Ovary (tissue), 9 donors: ENCODE data around the gene EPS8L3. TPM values are rescaled to one million over a fixed set of nuclear protein-coding genes. Genes with fewer than 3 reads are reported as not detected.

Source experiments
- DNase-seq, 5 donors: peaks; one replicate each; pipeline ENCODE4 v3.0.0-alpha.2; 2019 to 2020
- H3K27ac ChIP-seq, 2 donors: fragments of 200-600 bp; one replicate each; pipeline versions ENCODE4 v1.5.1 to v1.8.0; 2019 to 2022
- H3K27me3 ChIP-seq: fragments of 200-600 bp; one replicate; pipeline ENCODE4 v1.8.0; 2022
- H3K36me3 ChIP-seq: fragments of 200-600 bp; sonication (generic); one replicate; pipeline ENCODE4 v1.5.1; 2019
- H3K4me1 ChIP-seq: one replicate; pipeline ENCODE4 v1.8.1; 2013; ENCODE audit warnings: mild to moderate bottlenecking, moderate library complexity; ENCODE audit not compliant: insufficient read depth
- H3K4me3 ChIP-seq: fragments of 200-600 bp; sonication (generic); one replicate; pipeline ENCODE4 v1.5.1; 2017
- H3K9me3 ChIP-seq, 2 donors: fragments of 200-600 bp in 1 of 2; sonication (generic) in 1 of 2; one replicate each; pipeline versions ENCODE4 v1.5.1 to v1.8.1; 2013 to 2019; ENCODE audit warnings: mild to moderate bottlenecking in 1 of 2, moderate library complexity in 1 of 2
- EP300 ChIP-seq: sonication (generic); formaldehyde crosslinking; IDR thresholded peaks from one replicate; pipeline ENCODE4 v1.6.1; 2017; ENCODE audit warnings: antibody characterized with exemption
- POLR2A ChIP-seq: fragments of 450-650 bp; IDR thresholded peaks from one replicate; pipeline ENCODE4 v1.6.1; 2017; ENCODE audit warnings: antibody characterized with exemption, mild to moderate bottlenecking, moderate library complexity
- WGBS, 3 donors: extraction: QIAGEN DNeasy Blood & Tissue Kit in 1 of 3; methylation state at CpG; one replicate each; pipeline versions ENCODE4 v1.1.5 to v1.1.7; 2013 to 2017; 5-methylcytosine and 5-hydroxymethylcytosine counted together
- intact Hi-C, 4 donors: fragments of 100-400 bp; cut with DNase I; formaldehyde crosslinking; loops; one replicate each; pipeline versions ENCODE4 v1.11.0 to v1.15.1; 2022 to 2023
- polyA plus RNA-seq, 2 donors: library from polyadenylated mRNA; stranded (reverse); fragments of 200-250 nt in 1 of 2; fragments of 350-450 nt in 1 of 2; fragmentation: Illumina TruSeq in 1 of 2; extraction: RNeasy Lipid Tissue Mini Kit (QIAGEN cat#74804) in 1 of 2; gene quantifications; one replicate each; pipeline ENCODE4 v1.2.3, GENCODE V29; 2013 to 2014
- total RNA-seq, 7 donors: library from RNA; depleted of rRNA in 2 of 7; stranded (reverse); fragments of >200 nt in 2 of 7; fragmentation: NEBNext Ultra II Directional in 3 of 7; extraction: Animal tissue kit (Norgen Biotek cat#: 25700) in 3 of 7; gene quantifications; one replicate each; pipeline versions ENCODE4 v1.1.0 to v1.2.4, GENCODE V29; 2016 to 2023
- TF ChIP-seq, protein P1 (sequence below), 3 donors: fragments of 450-650 bp in 2 of 3; fragments of 200-600 bp in 1 of 3; IDR thresholded peaks; one replicate each; pipeline versions ENCODE4 v1.5.1 to v1.8.0; 2016 to 2022; ENCODE audit warnings: antibody characterized with exemption in 3 of 3, mild to moderate bottlenecking in 1 of 3
- donor health status: DM: no; HTN: no; CAD: no; lungs with moderate emphysema.
- donor health status: DM: no; HTN: no; CAD: no.
- donor health status: Bipolar disorder and iron deficiency.
- donor health status: DM: yes; HTN: yes; CAD: no.
- donor health status: DM: no; HTN: no; CAD: no.
- donor health status: DM: yes; HTN: yes; CAD: no.

The EPS8L3 gene
- total and polyA plus RNA-seq, 9 donors, result 0.05 to 1.9 (median 0.52) TPM; not detected in 2

DNA sequence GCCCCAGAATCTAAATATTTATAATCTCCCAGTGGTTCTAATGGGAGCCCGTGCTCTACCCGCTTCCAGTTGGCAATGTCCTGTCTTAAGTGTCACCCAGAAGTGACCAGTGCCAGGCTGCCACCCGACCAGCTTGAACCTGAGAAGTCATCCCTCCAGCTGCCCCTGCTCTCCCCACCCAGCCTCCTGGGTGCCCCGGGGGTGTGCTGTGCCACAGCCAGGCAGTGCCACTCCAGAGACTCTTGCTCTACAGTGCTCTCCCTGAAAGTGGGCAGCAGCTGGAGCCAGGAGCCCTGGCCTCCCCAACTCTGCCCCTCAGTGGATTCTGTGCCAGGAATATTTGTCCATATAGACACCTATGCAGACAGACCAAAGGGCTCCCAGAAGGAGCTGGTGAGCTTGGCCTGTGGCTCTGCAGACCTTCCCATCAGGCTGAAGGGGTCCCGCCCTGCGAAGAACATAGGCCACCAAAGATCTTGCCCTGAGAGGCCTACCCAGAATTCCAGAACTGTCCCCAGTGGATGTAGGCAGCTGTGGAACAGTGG, 9.0 kb upstream of the EPS8L3 start:
- DNase-seq, result peak in 3 of 5 donors; percentile 27 to 40 (median 32)
- TF ChIP-seq POLR2A, result no peak
- TF ChIP-seq, protein P1, sequence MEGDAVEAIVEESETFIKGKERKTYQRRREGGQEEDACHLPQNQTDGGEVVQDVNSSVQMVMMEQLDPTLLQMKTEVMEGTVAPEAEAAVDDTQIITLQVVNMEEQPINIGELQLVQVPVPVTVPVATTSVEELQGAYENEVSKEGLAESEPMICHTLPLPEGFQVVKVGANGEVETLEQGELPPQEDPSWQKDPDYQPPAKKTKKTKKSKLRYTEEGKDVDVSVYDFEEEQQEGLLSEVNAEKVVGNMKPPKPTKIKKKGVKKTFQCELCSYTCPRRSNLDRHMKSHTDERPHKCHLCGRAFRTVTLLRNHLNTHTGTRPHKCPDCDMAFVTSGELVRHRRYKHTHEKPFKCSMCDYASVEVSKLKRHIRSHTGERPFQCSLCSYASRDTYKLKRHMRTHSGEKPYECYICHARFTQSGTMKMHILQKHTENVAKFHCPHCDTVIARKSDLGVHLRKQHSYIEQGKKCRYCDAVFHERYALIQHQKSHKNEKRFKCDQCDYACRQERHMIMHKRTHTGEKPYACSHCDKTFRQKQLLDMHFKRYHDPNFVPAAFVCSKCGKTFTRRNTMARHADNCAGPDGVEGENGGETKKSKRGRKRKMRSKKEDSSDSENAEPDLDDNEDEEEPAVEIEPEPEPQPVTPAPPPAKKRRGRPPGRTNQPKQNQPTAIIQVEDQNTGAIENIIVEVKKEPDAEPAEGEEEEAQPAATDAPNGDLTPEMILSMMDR (IDR thresholded peaks at IDR 0.05), result no peak
- no peak for TF ChIP-seq EP300
- no peaks in the 10 kb centered on the region for H3K9me3 ChIP-seq

DNA sequence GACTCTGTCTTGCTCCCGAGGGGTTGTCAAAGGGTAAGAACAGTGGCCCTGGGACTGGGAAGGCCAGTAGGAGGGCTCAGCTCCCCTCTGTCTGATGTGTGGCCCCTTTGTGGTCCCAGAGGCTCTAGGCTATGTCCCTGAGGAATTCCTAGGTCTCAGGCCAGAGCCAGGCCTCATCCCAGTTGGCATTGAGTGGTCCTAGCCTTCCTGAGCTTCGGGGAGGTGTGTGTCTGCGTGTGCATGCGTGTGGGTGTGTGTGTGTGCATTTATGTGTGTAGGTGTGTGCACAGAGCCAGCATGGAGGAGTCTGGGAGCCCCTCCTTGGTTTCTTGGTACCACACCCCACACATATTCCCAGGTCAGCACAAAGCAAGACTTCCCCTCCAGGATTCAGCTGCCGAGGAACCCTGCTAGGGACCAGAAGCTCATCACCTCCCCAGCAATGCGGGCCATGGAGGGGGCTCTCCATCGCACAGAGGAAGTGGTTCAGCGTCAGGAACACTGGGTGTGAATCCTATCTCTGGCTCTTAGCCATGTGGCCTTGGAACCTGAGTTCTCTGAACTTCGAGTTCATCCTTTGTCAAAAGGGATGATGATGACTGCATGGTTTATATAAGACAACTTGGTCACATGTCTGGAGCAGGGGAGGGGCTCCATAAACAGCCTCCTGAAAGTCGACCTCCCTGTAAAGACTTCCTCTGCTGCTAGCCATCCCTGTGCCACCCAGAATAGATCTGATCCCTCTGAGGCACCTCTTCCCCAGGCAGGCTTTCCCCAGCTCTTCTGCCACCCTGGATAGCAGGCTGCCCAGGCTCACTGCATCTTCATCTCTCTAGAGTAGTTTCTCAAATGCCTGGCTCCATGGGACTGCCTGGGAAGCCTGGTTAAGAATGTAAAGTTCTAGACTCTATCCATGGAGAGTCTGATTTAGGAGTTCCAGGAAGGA, 8.3 kb upstream of the EPS8L3 start:
- Histone ChIP-seq H3K9me3 (no peaks in the 10 kb centered on the region), H3K4me3 (no peak overlapping the region), H3K36me3 (no peaks in the 10 kb centered on the region), H3K27me3 (no peaks in the 10 kb centered on the region), H3K4me1 (no peaks in the 10 kb centered on the region), H3K27ac (peak overlapping the region in 1 of 2 donors; percentile 4)
- TF ChIP-seq EP300, result no peak
- TF ChIP-seq POLR2A, result no peak
- TF ChIP-seq, protein P1 (IDR thresholded peaks at IDR 0.05), result no peak
- WGBS, 3 donors, result 72 to 75% (median 75%) methylated on average over 10 of the region's 10 CpGs
- DNase-seq, result peak in 4 of 5 donors; percentile 18 to 42 (median 24)
- intact Hi-C loops, result loop anchor here (2.0 to 10.0 kb wide), 7 partner anchors 129 to 333 kb away; partner anchors contain the start of genes GNAI3 (in 3 of the 4) and CSF1 (in 1 of the 4)

More for the DNA sequence above, 9.0 kb upstream of the EPS8L3 start:
- Histone ChIP-seq H3K4me3 (no peak overlapping the region), H3K36me3 (no peaks in the 10 kb centered on the region), H3K27me3 (no peaks in the 10 kb centered on the region), H3K27ac (peak overlapping the region in 1 of 2 donors; percentile 4), H3K4me1 (no peaks in the 10 kb centered on the region)
- WGBS, 3 donors, result 88 to 98% (median 89%) methylated on average over 5 to 6 of the region's 6 CpGs
- intact Hi-C loops, result loop anchor here (2.0 to 10.0 kb wide), 7 partner anchors 130 to 332 kb away; partner anchors contain the start of genes GNAI3 (in 3 of the 4) and CSF1 (in 1 of the 4)

- peak in 4 of 5 donors; percentile 29 to 60 (median 46) for DNase-seq
- WGBS, 3 donors, result 71 to 79% (median 78%) methylated on average over 11 of the region's 11 CpGs
- Histone ChIP-seq H3K9me3 (no peaks in the 10 kb centered on the region), H3K27ac (no peak overlapping the region), H3K4me1 (no peaks in the 10 kb centered on the region), H3K36me3 (no peaks in the 10 kb centered on the region), H3K27me3 (no peaks in the 10 kb centered on the region), H3K4me3 (no peak overlapping the region)
- intact Hi-C loops, result loop anchor here (5.0 to 10.0 kb wide), 5 partner anchors 128 to 334 kb away; partner anchors contain the start of genes GNAI3 (in 3 of the 4) and CSF1 (in 1 of the 4)
- TF ChIP-seq POLR2A, result no peak
- TF ChIP-seq, protein P1 (IDR thresholded peaks at IDR 0.05), result no peak
- no peak for TF ChIP-seq EP300
Observed at GRCh38 chr1:109770331-109771095, 6.8 kb upstream of the EPS8L3 start.
